Skin of body (tissue), 2 donors: ENCODE data around the gene RARB. TPM values are rescaled to one million over a fixed set of nuclear protein-coding genes. Genes with fewer than 3 reads are reported as not detected.

Experiments used
- DNase-seq: peaks from one replicate; lab custom pipeline; 2025; lab: John Stamatoyannopoulos, UW
- total RNA-seq: library from RNA; depleted of rRNA; stranded (reverse); fragments of >200 nt; gene quantifications from one replicate; pipeline ENCODE4 v1.2.3, GENCODE V29; 2014

Gene RARB
- total RNA-seq, 1 donor from 2014 or later = 5.5 TPM

- DNase-seq = no peak
Measured at GRCh38 chr3:25421747-25422146, 6.3 kb upstream of the RARB start.

GRCh38 chr3:25423780-25424588, 4.1 kb upstream of the RARB start:
- no peak for DNase-seq

- DNase-seq = no peak
Measured at GRCh38 chr3:25424614-25425013, 3.4 kb upstream of the RARB start.

- no peak for DNase-seq
Measured at GRCh38 chr3:25426408-25426807, 1.7 kb upstream of the RARB start.

GRCh38 chr3:25427155-25427554, 908 bp upstream of the RARB start:
- DNase-seq = no peak

- peak; percentile 70 for DNase-seq
Measured at GRCh38 chr3:25427563-25427941, 511 bp upstream of the RARB start.

GRCh38 chr3:25428789-25429335, 799 bp downstream of the RARB start:
- DNase-seq = no peak

- DNase-seq = no peak
Measured at GRCh38 chr3:25429361-25430286, 1.6 kb downstream of the RARB start.

GRCh38 chr3:25430287-25430934, 2.3 kb downstream of the RARB start:
- DNase-seq = no peak

- no peak for DNase-seq
Measured at GRCh38 chr3:25430935-25431770, 3.1 kb downstream of the RARB start.

- no peak for DNase-seq
Measured at GRCh38 chr3:25432176-25432720, 4.2 kb downstream of the RARB start.

- no peak for DNase-seq
Measured at GRCh38 chr3:25433106-25433505, 5.0 kb downstream of the RARB start.

GRCh38 chr3:25433868-25434267, 5.8 kb downstream of the RARB start:
- no peak for DNase-seq

- DNase-seq = no peak
Measured at GRCh38 chr3:25437953-25438352, 9.9 kb downstream of the RARB start.

GRCh38 chr3:25438791-25439555, 10.9 kb downstream of the RARB start:
- DNase-seq = no peak

- no peak for DNase-seq
Measured at GRCh38 chr3:25441234-25441856, 13.3 kb downstream of the RARB start.

GRCh38 chr3:25442486-25442885, 14.4 kb downstream of the RARB start:
- DNase-seq = no peak

- DNase-seq = no peak
Measured at GRCh38 chr3:25444273-25444672, 16.2 kb downstream of the RARB start.

- no peak for DNase-seq
Measured at GRCh38 chr3:25445731-25446130, 17.7 kb downstream of the RARB start.
